Type B pancreatic cell (in vitro differentiated cells): ENCODE data around the gene PDE1C. TPM values are rescaled to one million over a fixed set of nuclear protein-coding genes. Genes with fewer than 3 reads are reported as not detected.
"Not testable (repeated sequence)": the region's sequence is repeated elsewhere in the genome, so short reads cannot be mapped to it uniquely, and the experiment has no call there.

Experiments used
- DNase-seq: peaks from one replicate; pipeline ENCODE4 v3.0.0; 2021; ENCODE audit warnings: mixed read lengths; ENCODE audit not compliant: unreplicated experiment; ENCODE audit errors: extremely low spot score
- H3K27ac Mint-ChIP-seq: 2 replicates; pipeline ENCODE4 v1.8.0; 2021; ENCODE audit warnings: mild to moderate bottlenecking, mixed read lengths
- H3K27me3 Mint-ChIP-seq: 2 replicates; pipeline ENCODE4 v1.8.0; 2021; ENCODE audit warnings: mixed read lengths
- H3K36me3 Mint-ChIP-seq: 2 replicates; pipeline ENCODE4 v1.8.0; 2021; ENCODE audit warnings: mixed read lengths
- H3K4me1 Mint-ChIP-seq: one replicate; pipeline ENCODE4 v1.8.0; 2021; ENCODE audit warnings: mixed read lengths; ENCODE audit not compliant: unreplicated experiment
- H3K4me3 Mint-ChIP-seq: 2 replicates; pipeline ENCODE4 v1.8.0; 2021; ENCODE audit warnings: mild to moderate bottlenecking, mixed read lengths
- H3K9me3 Mint-ChIP-seq: 2 replicates; pipeline ENCODE4 v1.8.0; 2021; ENCODE audit warnings: mixed read lengths
- total RNA-seq: library from RNA; stranded (reverse); gene quantifications from 2 replicates; pipeline ENCODE4 v1.2.1, GENCODE V29; 2021; ENCODE audit warnings: low replicate concordance
- TF ChIP-seq, protein P1 (sequence below): fragments of 200-600 bp; sonication (generic); conservative IDR thresholded peaks from 2 replicates; pipeline ENCODE4 v1.5.0; 2021; ENCODE audit warnings: antibody characterized with exemption, mild to moderate bottlenecking

PDE1C gene
- total RNA-seq, 1 donor from 2014 or later: 8.5 TPM

- Mint-ChIP-seq H3K36me3 (no peaks in the 10 kb centered on the region), H3K27ac (no peak overlapping the region), H3K4me3 (no peak overlapping the region), H3K4me1 (peaks cover 4% of the 10 kb centered on the region), H3K9me3 (no peaks in the 10 kb centered on the region), H3K27me3 (no peaks in the 10 kb centered on the region)
- TF ChIP-seq, protein P1, sequence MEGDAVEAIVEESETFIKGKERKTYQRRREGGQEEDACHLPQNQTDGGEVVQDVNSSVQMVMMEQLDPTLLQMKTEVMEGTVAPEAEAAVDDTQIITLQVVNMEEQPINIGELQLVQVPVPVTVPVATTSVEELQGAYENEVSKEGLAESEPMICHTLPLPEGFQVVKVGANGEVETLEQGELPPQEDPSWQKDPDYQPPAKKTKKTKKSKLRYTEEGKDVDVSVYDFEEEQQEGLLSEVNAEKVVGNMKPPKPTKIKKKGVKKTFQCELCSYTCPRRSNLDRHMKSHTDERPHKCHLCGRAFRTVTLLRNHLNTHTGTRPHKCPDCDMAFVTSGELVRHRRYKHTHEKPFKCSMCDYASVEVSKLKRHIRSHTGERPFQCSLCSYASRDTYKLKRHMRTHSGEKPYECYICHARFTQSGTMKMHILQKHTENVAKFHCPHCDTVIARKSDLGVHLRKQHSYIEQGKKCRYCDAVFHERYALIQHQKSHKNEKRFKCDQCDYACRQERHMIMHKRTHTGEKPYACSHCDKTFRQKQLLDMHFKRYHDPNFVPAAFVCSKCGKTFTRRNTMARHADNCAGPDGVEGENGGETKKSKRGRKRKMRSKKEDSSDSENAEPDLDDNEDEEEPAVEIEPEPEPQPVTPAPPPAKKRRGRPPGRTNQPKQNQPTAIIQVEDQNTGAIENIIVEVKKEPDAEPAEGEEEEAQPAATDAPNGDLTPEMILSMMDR: no peak
- no peak for DNase-seq
Measured at GRCh38 chr7:32022966-32023365, 47.2 kb downstream of the PDE1C start.

DNA sequence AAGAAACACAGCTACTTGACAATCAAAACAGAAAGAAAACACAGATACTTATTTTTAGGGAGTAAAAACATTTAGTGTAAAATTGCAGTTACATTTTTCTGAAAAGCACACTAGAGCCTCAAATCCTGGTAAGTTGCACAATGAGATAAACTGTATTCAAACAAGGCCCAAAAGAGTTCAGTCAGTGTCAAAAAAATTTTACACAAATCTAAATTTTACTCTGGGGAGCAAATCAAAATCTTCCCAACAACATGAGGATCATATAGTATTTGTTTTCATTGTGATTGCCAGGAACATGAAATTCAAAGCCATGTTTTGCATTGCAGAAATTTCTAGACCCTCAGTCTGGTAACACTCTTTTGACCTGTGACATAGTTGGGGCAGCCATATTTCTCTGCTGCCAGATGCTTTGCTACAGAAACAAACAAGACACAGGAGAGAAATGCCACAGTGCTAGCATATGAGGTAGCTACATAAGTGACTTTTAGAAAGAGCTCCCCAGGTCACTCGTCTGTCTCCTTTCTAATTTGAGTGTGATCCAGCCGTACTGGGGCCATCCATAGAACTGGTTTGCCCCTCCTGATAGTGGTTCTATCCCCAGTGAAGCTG, 49.6 kb downstream of the PDE1C start:
- no peaks in the 10 kb centered on the region for H3K27me3 Mint-ChIP-seq
- no peak overlapping the region for H3K4me3 Mint-ChIP-seq
- TF ChIP-seq, protein P1: no peak
- H3K4me1 Mint-ChIP-seq: peaks cover 4% of the 10 kb centered on the region
- H3K36me3 Mint-ChIP-seq: no peaks in the 10 kb centered on the region
- DNase-seq: no peak
- no peaks in the 10 kb centered on the region for H3K9me3 Mint-ChIP-seq
- H3K27ac Mint-ChIP-seq: no peak overlapping the region

GRCh38 chr7:32018845-32019578, 51.2 kb downstream of the PDE1C start:
- H3K4me1 Mint-ChIP-seq: peaks cover 4% of the 10 kb centered on the region
- no peak overlapping the region for H3K4me3 Mint-ChIP-seq
- H3K9me3 Mint-ChIP-seq: no peaks in the 10 kb centered on the region
- TF ChIP-seq, protein P1: no peak
- H3K27ac Mint-ChIP-seq: no peak overlapping the region
- no peaks in the 10 kb centered on the region for H3K27me3 Mint-ChIP-seq
- DNase-seq: no peak
- H3K36me3 Mint-ChIP-seq: peaks cover 6% of the 10 kb centered on the region

DNA sequence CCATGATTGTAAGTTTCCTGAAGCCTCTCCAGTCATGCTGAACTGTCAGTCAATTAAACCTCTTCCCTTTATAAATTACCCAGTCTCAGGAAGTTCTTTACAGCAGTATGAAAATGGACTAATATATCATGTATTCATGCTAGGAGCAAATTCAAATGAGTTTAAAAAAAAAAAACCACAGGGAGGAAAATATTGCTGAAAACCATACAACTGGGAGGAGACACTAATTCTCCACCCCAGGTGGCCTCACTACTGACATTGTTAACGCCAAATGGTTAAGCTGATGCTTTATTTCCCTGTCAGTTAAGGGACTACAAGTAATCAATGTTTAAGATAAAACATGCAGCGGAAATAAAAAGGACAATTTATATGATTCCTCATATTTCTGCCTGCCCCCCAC, 55.1 kb downstream of the PDE1C start:
- DNase-seq: no peak
- Mint-ChIP-seq H3K9me3 (no peaks in the 10 kb centered on the region), H3K27ac (no peak overlapping the region), H3K27me3 (no peaks in the 10 kb centered on the region), H3K36me3 (peaks cover 6% of the 10 kb centered on the region), H3K4me1 (peaks cover 4% of the 10 kb centered on the region), H3K4me3 (no peak overlapping the region)
- TF ChIP-seq, protein P1: no peak

GRCh38 chr7:32013471-32013870, 56.7 kb downstream of the PDE1C start:
- not testable (repeated sequence) for H3K27me3 Mint-ChIP-seq, H3K9me3 Mint-ChIP-seq, DNase-seq, H3K4me1 Mint-ChIP-seq, H3K36me3 Mint-ChIP-seq, H3K4me3 Mint-ChIP-seq, H3K27ac Mint-ChIP-seq

- Mint-ChIP-seq H3K4me1 (no peaks in the 10 kb centered on the region), H3K27me3 (no peaks in the 10 kb centered on the region), H3K27ac (no peak overlapping the region), H3K9me3 (no peaks in the 10 kb centered on the region), H3K36me3 (no peaks in the 10 kb centered on the region), H3K4me3 (no peak overlapping the region)
- TF ChIP-seq, protein P1: no peak
- no peak for DNase-seq
Measured at GRCh38 chr7:32005577-32005976, 64.6 kb downstream of the PDE1C start.
